IMR-90 (cell line): ENCODE results near the gene PHC2. TPM values are rescaled to one million over a fixed set of nuclear protein-coding genes. Genes with fewer than 3 reads are reported as not detected.

Source experiments
- ATAC-seq: fragments of 200-7000 bp; cut with Tn5 transposase; 2 replicates; pipeline ENCODE4 v1.9.1; 2020; ENCODE audit warnings: low read depth, mild to moderate bottlenecking, moderate library complexity
- BruUV-seq: library from RNA; stranded (reverse); fragments of 400-500 nt; replicated peaks from 2 replicates; lab custom pipeline; 2021; lab: Mats Ljungman, UMichigan
- CTCF ChIA-PET: fragments of 300-600 bp; formaldehyde crosslinking; extraction: SDS; loops from one replicate; lab custom pipeline; 2021; ENCODE audit warnings: antibody characterized with exemption; lab: Yijun Ruan, JAX
- POLR2A ChIA-PET: fragments of 300-600 bp; sonication (Branson Sonifier 250); formaldehyde crosslinking; loops from one replicate; lab custom pipeline; 2022; ENCODE audit warnings: antibody characterized with exemption; ENCODE audit not compliant: unreplicated experiment; lab: Charles Lee
- DNase-seq: peaks from one replicate; pipeline ENCODE4 v3.0.0; 2013
- H2AFZ ChIP-seq: replicated peaks from 2 replicates; pipeline ENCODE3; 2013; ENCODE audit warnings: low read length, mild to moderate bottlenecking; ENCODE audit not compliant: poor library complexity
- H2AK5ac ChIP-seq: 2 replicates; pipeline ENCODE4 v1.6.1; 2013; ENCODE audit warnings: low read depth, low read length, inconsistent platforms
- H2AK9ac ChIP-seq: replicated peaks from 2 replicates; pipeline ENCODE3; 2013; ENCODE audit warnings: mild to moderate bottlenecking, low read depth, low read length, moderate library complexity; ENCODE audit not compliant: poor library complexity
- H2BK120ac ChIP-seq: 2 replicates; pipeline ENCODE4 v1.6.1; 2013; ENCODE audit warnings: low read depth, low read length, inconsistent platforms
- H2BK15ac ChIP-seq: 3 replicates; pipeline ENCODE4 v1.6.1; 2013; ENCODE audit warnings: low read depth, low read length, inconsistent platforms
- H2BK20ac ChIP-seq: 2 replicates; pipeline ENCODE4 v1.6.1; 2013; ENCODE audit warnings: low read depth, mild to moderate bottlenecking, inconsistent platforms, low read length, moderate library complexity
- H2BK5ac ChIP-seq: 2 replicates; pipeline ENCODE4 v1.6.1; 2013; ENCODE audit warnings: mild to moderate bottlenecking, low read depth, low read length, inconsistent platforms; ENCODE audit not compliant: poor library complexity, severe bottlenecking
- H3K14ac ChIP-seq: replicated peaks from 2 replicates; pipeline ENCODE4 v1.6.1; 2013; ENCODE audit warnings: low read depth, low read length, inconsistent platforms
- H3K18ac ChIP-seq: 2 replicates; pipeline ENCODE4 v1.6.1; 2013; ENCODE audit warnings: low read depth, low read length, control low read depth
- H3K23ac ChIP-seq: 2 replicates; pipeline ENCODE4 v1.6.1; 2013; ENCODE audit warnings: low read depth, low read length, inconsistent platforms
- H3K27ac ChIP-seq: 2 replicates; pipeline ENCODE4 v1.5.1; 2013; ENCODE audit warnings: mild to moderate bottlenecking, control low read depth, low read length; ENCODE audit not compliant: insufficient read depth
- H3K27me3 ChIP-seq: 2 replicates; pipeline ENCODE4 v1.6.1; 2013; ENCODE audit warnings: low read length; ENCODE audit not compliant: control insufficient read depth, insufficient read depth
- H3K36me3 ChIP-seq: 2 replicates; pipeline ENCODE4 v1.6.1; 2013; ENCODE audit warnings: low read length, mixed read lengths; ENCODE audit not compliant: control insufficient read depth, insufficient read depth
- H3K4ac ChIP-seq: 2 replicates; pipeline ENCODE4 v1.6.1; 2013; ENCODE audit warnings: low read depth, low read length, inconsistent platforms
- H3K4me1 ChIP-seq: 2 replicates; pipeline ENCODE4 v1.6.1; 2013; ENCODE audit warnings: low read length, mixed read lengths; ENCODE audit not compliant: control insufficient read depth, insufficient read depth
- H3K4me2 ChIP-seq: 2 replicates; pipeline ENCODE4 v1.6.1; 2013; ENCODE audit warnings: low read depth, mild to moderate bottlenecking, control low read depth, low read length, moderate library complexity
- H3K4me3 ChIP-seq: 2 replicates; pipeline ENCODE4 v1.5.1; 2013; ENCODE audit warnings: low read depth, mild to moderate bottlenecking, control low read depth, low read length, moderate library complexity; ENCODE audit not compliant: insufficient read depth
- H3K56ac ChIP-seq: 2 replicates; pipeline ENCODE4 v1.6.1; 2013; ENCODE audit warnings: low read length, inconsistent platforms; ENCODE audit not compliant: insufficient read depth; ENCODE audit errors: extremely low read depth
- H3K79me1 ChIP-seq, 2 experiments: 2 replicates each; pipeline ENCODE4 v1.6.1; 2013; ENCODE audit warnings: low read length in 2 of 2, inconsistent platforms in 1 of 2, low read depth in 1 of 2
- H3K9ac ChIP-seq: 2 replicates; pipeline ENCODE4 v1.6.1; 2013; ENCODE audit warnings: low read depth, low read length, control low read depth
- H3K9me1 ChIP-seq: 2 replicates; pipeline ENCODE4 v1.6.1; 2013; ENCODE audit warnings: low read length, inconsistent platforms; ENCODE audit not compliant: insufficient read depth
- H3K9me3 ChIP-seq: 2 replicates; pipeline ENCODE4 v1.6.1; 2013; ENCODE audit warnings: low read length; ENCODE audit not compliant: control insufficient read depth, insufficient read depth
- H4K20me1 ChIP-seq: 2 replicates; pipeline ENCODE4 v1.6.1; 2013; ENCODE audit warnings: low read length, inconsistent platforms; ENCODE audit not compliant: insufficient read depth
- H4K5ac ChIP-seq: 2 replicates; pipeline ENCODE4 v1.6.1; 2013; ENCODE audit warnings: mild to moderate bottlenecking, low read depth, low read length, control low read depth
- H4K8ac ChIP-seq, 2 experiments: 2 replicates each; pipeline ENCODE4 v1.6.1; 2013; ENCODE audit warnings: low read depth in 2 of 2, low read length in 2 of 2, control low read depth in 1 of 2, inconsistent platforms in 1 of 2
- H4K91ac ChIP-seq: 2 replicates; pipeline ENCODE4 v1.6.1; 2013; ENCODE audit warnings: low read depth, low read length, inconsistent platforms; ENCODE audit not compliant: insufficient read depth
- BHLHE40 ChIP-seq: fragments of 150-350 bp; IDR thresholded peaks from 2 replicates; pipeline ENCODE4 v1.6.1; 2016; ENCODE audit warnings: mild to moderate bottlenecking, low read depth, low read length
- CEBPB ChIP-seq: IDR thresholded peaks from 2 replicates; pipeline ENCODE4 v1.6.1; 2012; ENCODE audit warnings: low read depth, low read length, improper control_type of control experiment
- CHD1 ChIP-seq: IDR thresholded peaks from 2 replicates; pipeline ENCODE4 v1.6.1; 2012; ENCODE audit warnings: low read depth, low read length, improper control_type of control experiment
- FOS ChIP-seq: fragments of 150-350 bp; IDR thresholded peaks from 2 replicates; pipeline ENCODE4 v1.6.1; 2016; ENCODE audit warnings: low read depth, low read length
- MAFK ChIP-seq: IDR thresholded peaks from 2 replicates; pipeline ENCODE4 v1.6.1; 2012; ENCODE audit warnings: low read depth, low read length, improper control_type of control experiment
- MAZ ChIP-seq: IDR thresholded peaks from 2 replicates; pipeline ENCODE4 v1.6.1; 2012; ENCODE audit warnings: low read depth, mild to moderate bottlenecking, low read length, improper control_type of control experiment, moderate library complexity, borderline replicate concordance
- MXI1 ChIP-seq: IDR thresholded peaks from 2 replicates; pipeline ENCODE4 v1.6.1; 2012; ENCODE audit warnings: low read depth, mild to moderate bottlenecking, low read length, moderate library complexity, borderline replicate concordance
- NFE2L2 ChIP-seq: fragments of 150-350 bp; IDR thresholded peaks from 2 replicates; pipeline ENCODE4 v1.6.1; 2016; ENCODE audit warnings: low read depth, mild to moderate bottlenecking, low read length
- POLR2A ChIP-seq: IDR thresholded peaks from 2 replicates; pipeline ENCODE4 v1.6.1; 2012; ENCODE audit warnings: mild to moderate bottlenecking, low read depth, low read length
- RAD21 ChIP-seq: IDR thresholded peaks from 2 replicates; pipeline ENCODE4 v1.6.1; 2012; ENCODE audit warnings: low read length, improper control_type of control experiment
- RCOR1 ChIP-seq: IDR thresholded peaks from 2 replicates; pipeline ENCODE4 v1.6.1; 2012; ENCODE audit warnings: mild to moderate bottlenecking, low read length, improper control_type of control experiment; ENCODE audit not compliant: insufficient replicate concordance
- RFX5 ChIP-seq: IDR thresholded peaks from 2 replicates; pipeline ENCODE4 v1.8.0; 2012; ENCODE audit warnings: low read depth, mild to moderate bottlenecking, low read length, moderate library complexity
- SMC3 ChIP-seq: fragments of 150-350 bp; IDR thresholded peaks from 2 replicates; pipeline ENCODE4 v1.6.1; 2016; ENCODE audit warnings: low read depth, mild to moderate bottlenecking, antibody characterized with exemption, low read length, moderate library complexity
- USF2 ChIP-seq: fragments of 150-350 bp; IDR thresholded peaks from 2 replicates; pipeline ENCODE4 v1.6.1; 2017; ENCODE audit warnings: mild to moderate bottlenecking, antibody characterized with exemption, low read length, low read depth
- WGBS, 2 experiments: methylation state at CpG; one replicate each; pipeline versions ENCODE4 v1.1.5 to v1.1.7; 2013; ENCODE audit warnings: missing lambda C conversion rate in 2 of 2; ENCODE audit not compliant: insufficient read length in 1 of 2; ENCODE audit errors: extremely low coverage in 2 of 2; 5-methylcytosine and 5-hydroxymethylcytosine counted together
- dilution Hi-C: fragments of 300-500 bp; cut with HindIII; formaldehyde crosslinking; loops from one replicate; pipeline ENCODE4 v1.14.3; 2018; ENCODE audit warnings: low sequenced_read_pairs; ENCODE audit not compliant: unreplicated experiment
- in situ Hi-C: fragments of 300-500 bp; cut with MboI; formaldehyde crosslinking; loops from 3 replicates; pipeline ENCODE4 v1.14.3; 2019; ENCODE audit warnings: low sequenced_read_pairs, inconsistent platforms, mixed read lengths
- intact Hi-C: fragments of 100-400 bp; cut with micrococcal nuclease; formaldehyde crosslinking; loops from 2 replicates; pipeline ENCODE4 v1.10.0; 2022
- polyA plus RNA-seq, 3 experiments: library from polyadenylated mRNA; depleted of rRNA; stranded (reverse); fragments of >200 nt; gene quantifications; 2 replicates each; pipeline ENCODE4 v1.2.3, GENCODE V29; 2012; ENCODE audit warnings: low replicate concordance in 1 of 3
- total RNA-seq: library from RNA; depleted of rRNA; stranded (reverse); fragments of >200 nt; gene quantifications from 2 replicates; pipeline ENCODE4 v1.2.3, GENCODE V29; 2012
- TF ChIP-seq, protein P1 (sequence below): fragments of 150-350 bp; IDR thresholded peaks from 2 replicates; pipeline ENCODE4 v1.6.1; 2016; ENCODE audit warnings: low read depth, mild to moderate bottlenecking, low read length, moderate library complexity, borderline replicate concordance
- TF ChIP-seq, protein P2 (sequence below): conservative IDR thresholded peaks from 2 replicates; pipeline ENCODE4 v1.5.1; 2012; ENCODE audit warnings: mild to moderate bottlenecking, low read depth, low read length, improper control_type of control experiment

PHC2 gene
- total and polyA plus RNA-seq, 2 of the 4 experiments (the other 2 are of a cell fraction): 46.4 to 98.1 TPM

DNA sequence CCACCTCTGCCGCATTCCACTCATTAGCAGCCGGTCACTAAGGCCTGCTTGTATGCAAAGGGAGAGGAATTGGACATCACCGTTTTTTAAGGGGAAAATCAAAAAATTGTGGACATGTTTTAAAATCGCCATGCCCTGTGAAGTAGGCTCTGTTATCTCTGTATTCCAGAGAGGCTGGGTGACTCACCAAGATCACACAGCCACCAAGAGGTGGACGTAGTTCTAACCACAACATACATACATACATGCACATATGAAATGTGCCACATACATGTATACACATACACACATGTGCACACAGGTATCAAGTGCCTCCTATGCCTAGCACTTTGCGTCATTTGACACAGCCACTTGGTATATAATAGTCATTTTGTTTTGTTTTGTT, 25.6 kb upstream of the PHC2 start:
- Histone ChIP-seq H3K23ac (no peak overlapping the region), H3K9ac (no peak overlapping the region), H3K9me1 (peaks cover 13% of the 10 kb centered on the region), H2BK5ac (no peak overlapping the region), H2AK5ac (peak overlapping the region; percentile 52; the same call in 1 of the 2 replicates), H3K27me3 (no peaks in the 10 kb centered on the region), H2AK9ac (peak overlapping the region; percentile 30), H3K14ac (peak overlapping the region; percentile 51; the same call in 1 of the 2 replicates), H3K4me1 (peaks cover 16% of the 10 kb centered on the region), H3K36me3 (no peaks in the 10 kb centered on the region), H4K8ac (no peak overlapping the region), H3K18ac (no peak overlapping the region), H4K5ac (no peak overlapping the region), H3K4me2 (no peak overlapping the region), H3K56ac (no peak overlapping the region), H3K4ac (peak overlapping the region; percentile 28), H4K20me1 (peaks cover 4% of the 10 kb centered on the region; the same call in 1 of the 2 replicates), H2BK15ac (no peak overlapping the region; the same call in 2 of the 3 replicates), H3K9me3 (no peaks in the 10 kb centered on the region), H3K79me1 (peaks cover 0 to 2% of the 10 kb centered on the region in 2 experiments; a peak in 1 of 4 replicates), H2AFZ (peak overlapping the region; percentile 17), H2BK120ac (0 out of 2 replicates have a peak overlapping the region, but pooled peaks have one; percentile 36), H3K4me3 (no peak overlapping the region), H3K27ac (no peak overlapping the region), H2BK20ac (no peak overlapping the region; the same call in 1 of the 2 replicates), H4K91ac (peak overlapping the region; percentile 21; the same call in 1 of the 2 replicates)
- ChIA-PET CTCF (interaction anchor here (0.6 to 3.5 kb wide), 16 partner anchors 12 to 161 kb away, joined by 3 to 18 read pairs (median 6); no protein-coding TSS in a partner anchor), POLR2A (interaction anchor here (0.5 kb wide), 1 partner anchor 117 kb away, joined by 3 read pairs; no protein-coding TSS in a partner anchor)
- dilution Hi-C loops: no loop called here
- no peak for TF ChIP-seq MAFK
- TF ChIP-seq POLR2A: no peak
- TF ChIP-seq RCOR1: no peak
- no peak for TF ChIP-seq MXI1
- no peak for TF ChIP-seq USF2
- no peak for TF ChIP-seq SMC3
- TF ChIP-seq, protein P1, sequence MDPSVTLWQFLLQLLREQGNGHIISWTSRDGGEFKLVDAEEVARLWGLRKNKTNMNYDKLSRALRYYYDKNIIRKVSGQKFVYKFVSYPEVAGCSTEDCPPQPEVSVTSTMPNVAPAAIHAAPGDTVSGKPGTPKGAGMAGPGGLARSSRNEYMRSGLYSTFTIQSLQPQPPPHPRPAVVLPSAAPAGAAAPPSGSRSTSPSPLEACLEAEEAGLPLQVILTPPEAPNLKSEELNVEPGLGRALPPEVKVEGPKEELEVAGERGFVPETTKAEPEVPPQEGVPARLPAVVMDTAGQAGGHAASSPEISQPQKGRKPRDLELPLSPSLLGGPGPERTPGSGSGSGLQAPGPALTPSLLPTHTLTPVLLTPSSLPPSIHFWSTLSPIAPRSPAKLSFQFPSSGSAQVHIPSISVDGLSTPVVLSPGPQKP: no peak
- no peak for TF ChIP-seq RFX5
- TF ChIP-seq, protein P2, sequence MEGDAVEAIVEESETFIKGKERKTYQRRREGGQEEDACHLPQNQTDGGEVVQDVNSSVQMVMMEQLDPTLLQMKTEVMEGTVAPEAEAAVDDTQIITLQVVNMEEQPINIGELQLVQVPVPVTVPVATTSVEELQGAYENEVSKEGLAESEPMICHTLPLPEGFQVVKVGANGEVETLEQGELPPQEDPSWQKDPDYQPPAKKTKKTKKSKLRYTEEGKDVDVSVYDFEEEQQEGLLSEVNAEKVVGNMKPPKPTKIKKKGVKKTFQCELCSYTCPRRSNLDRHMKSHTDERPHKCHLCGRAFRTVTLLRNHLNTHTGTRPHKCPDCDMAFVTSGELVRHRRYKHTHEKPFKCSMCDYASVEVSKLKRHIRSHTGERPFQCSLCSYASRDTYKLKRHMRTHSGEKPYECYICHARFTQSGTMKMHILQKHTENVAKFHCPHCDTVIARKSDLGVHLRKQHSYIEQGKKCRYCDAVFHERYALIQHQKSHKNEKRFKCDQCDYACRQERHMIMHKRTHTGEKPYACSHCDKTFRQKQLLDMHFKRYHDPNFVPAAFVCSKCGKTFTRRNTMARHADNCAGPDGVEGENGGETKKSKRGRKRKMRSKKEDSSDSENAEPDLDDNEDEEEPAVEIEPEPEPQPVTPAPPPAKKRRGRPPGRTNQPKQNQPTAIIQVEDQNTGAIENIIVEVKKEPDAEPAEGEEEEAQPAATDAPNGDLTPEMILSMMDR: no peak
- TF ChIP-seq BHLHE40: no peak
- TF ChIP-seq RAD21: no peak
- TF ChIP-seq CHD1: no peak
- no peak for TF ChIP-seq FOS
- TF ChIP-seq MAZ: no peak
- no peak for TF ChIP-seq CEBPB
- TF ChIP-seq NFE2L2: no peak
- in situ Hi-C loops: loop anchor here (5.0 kb wide), 1 partner anchor 89 kb away; no protein-coding TSS in a partner anchor
- ATAC-seq (no peak), DNase-seq (peak; percentile 30)
- BruUV-seq: no TSS peak
- no CpG with 5 or more reads among the region's 6 CpGs for WGBS, 2 experiments
- intact Hi-C loops: loop anchor here (1.0 to 5.0 kb wide), 4 partner anchors 89 to 329 kb away; no protein-coding TSS in a partner anchor
